Tibial artery (tissue), 4 donors: ENCODE results near the gene IL1RAP.

ENCODE experiments used
- DNase-seq, 2 donors: peaks; one replicate each; pipeline ENCODE4 v3.0.0-alpha.2; 2019
- H3K27ac ChIP-seq, 2 donors: fragments of 200-600 bp; sonication (generic) in 1 of 2; 1 replicate in 1 of 2; 2 replicates in 1 of 2; pipeline ENCODE4 v1.5.1; 2018 to 2019; ENCODE audit warnings: mild to moderate bottlenecking in 1 of 2
- H3K27me3 ChIP-seq, 2 donors: fragments of 200-600 bp; sonication (generic) in 1 of 2; one replicate each; pipeline versions ENCODE4 v1.5.1 to v1.6.0; 2016 to 2019
- H3K36me3 ChIP-seq, 3 donors: fragments of 200-600 bp; sonication (generic) in 2 of 3; one replicate each; pipeline ENCODE4 v1.5.1; 2016 to 2019; ENCODE audit warnings: mild to moderate bottlenecking in 2 of 3
- H3K4me1 ChIP-seq, 4 donors: fragments of 200-600 bp; sonication (generic) in 2 of 4; 1 replicate in 3 of 4; 2 replicates in 1 of 4; pipeline ENCODE4 v1.5.1; 2016 to 2019
- H3K4me3 ChIP-seq, 2 donors: fragments of 200-600 bp; sonication (generic) in 1 of 2; 1 replicate in 1 of 2; 2 replicates in 1 of 2; pipeline ENCODE4 v1.5.1; 2018 to 2019; ENCODE audit warnings: mild to moderate bottlenecking in 2 of 2
- H3K9me3 ChIP-seq, 3 donors: fragments of 200-600 bp; sonication (generic) in 1 of 3; one replicate each; pipeline ENCODE4 v1.5.1; 2016 to 2019
- intact Hi-C: fragments of 100-400 bp; cut with DNase I; formaldehyde crosslinking; loops from one replicate; pipeline ENCODE4 v1.15.0; 2023; ENCODE audit warnings: low total_unique reads
- TF ChIP-seq, protein P1 (sequence below), 2 experiments: fragments of 200-600 bp in 1 of 2; fragments of 450-650 bp in 1 of 2; IDR thresholded peaks; one replicate each; pipeline ENCODE4 v1.5.1; 2017 to 2019; ENCODE audit warnings: antibody characterized with exemption in 2 of 2, mild to moderate bottlenecking in 1 of 2, moderate library complexity in 1 of 2

IL1RAP gene

DNA sequence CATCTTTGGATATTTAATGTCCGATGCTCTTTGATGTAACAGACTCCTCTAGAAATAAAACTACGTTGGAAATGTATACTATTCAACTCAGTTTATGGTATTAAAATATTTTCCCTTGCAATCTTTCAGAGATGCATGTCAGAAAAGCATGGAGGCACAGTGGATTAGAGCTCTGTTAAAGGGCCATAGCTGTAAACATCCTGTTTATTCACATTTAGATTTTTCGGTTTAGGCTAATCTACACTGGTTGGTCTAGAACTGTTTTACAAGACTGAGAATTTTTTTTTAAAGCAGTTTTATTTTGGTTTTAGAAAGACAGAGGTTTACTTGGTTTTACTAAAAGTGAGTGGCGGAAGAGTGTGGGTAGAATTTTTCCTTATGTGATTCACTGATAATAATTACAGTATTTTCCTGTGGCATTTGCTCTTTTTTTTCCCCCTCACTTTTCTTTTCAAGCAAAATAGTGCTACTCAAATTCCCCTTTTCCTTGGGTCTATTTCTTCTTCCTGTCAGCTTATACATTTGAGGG is 132.1 kb downstream of the IL1RAP start:
- Histone ChIP-seq H3K36me3 (peaks cover 0 to 7% (median 0%) of the 10 kb centered on the region in 3 donors), H3K4me3 (no peak overlapping the region), H3K27ac (no peak overlapping the region), H3K27me3 (no peaks in the 10 kb centered on the region), H3K9me3 (no peaks in the 10 kb centered on the region), H3K4me1 (no peaks in the 10 kb centered on the region)
- no peak for DNase-seq
- TF ChIP-seq, protein P1, sequence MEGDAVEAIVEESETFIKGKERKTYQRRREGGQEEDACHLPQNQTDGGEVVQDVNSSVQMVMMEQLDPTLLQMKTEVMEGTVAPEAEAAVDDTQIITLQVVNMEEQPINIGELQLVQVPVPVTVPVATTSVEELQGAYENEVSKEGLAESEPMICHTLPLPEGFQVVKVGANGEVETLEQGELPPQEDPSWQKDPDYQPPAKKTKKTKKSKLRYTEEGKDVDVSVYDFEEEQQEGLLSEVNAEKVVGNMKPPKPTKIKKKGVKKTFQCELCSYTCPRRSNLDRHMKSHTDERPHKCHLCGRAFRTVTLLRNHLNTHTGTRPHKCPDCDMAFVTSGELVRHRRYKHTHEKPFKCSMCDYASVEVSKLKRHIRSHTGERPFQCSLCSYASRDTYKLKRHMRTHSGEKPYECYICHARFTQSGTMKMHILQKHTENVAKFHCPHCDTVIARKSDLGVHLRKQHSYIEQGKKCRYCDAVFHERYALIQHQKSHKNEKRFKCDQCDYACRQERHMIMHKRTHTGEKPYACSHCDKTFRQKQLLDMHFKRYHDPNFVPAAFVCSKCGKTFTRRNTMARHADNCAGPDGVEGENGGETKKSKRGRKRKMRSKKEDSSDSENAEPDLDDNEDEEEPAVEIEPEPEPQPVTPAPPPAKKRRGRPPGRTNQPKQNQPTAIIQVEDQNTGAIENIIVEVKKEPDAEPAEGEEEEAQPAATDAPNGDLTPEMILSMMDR (IDR thresholded peaks at IDR 0.05): no peak
- intact Hi-C loops: no loop called here

DNA sequence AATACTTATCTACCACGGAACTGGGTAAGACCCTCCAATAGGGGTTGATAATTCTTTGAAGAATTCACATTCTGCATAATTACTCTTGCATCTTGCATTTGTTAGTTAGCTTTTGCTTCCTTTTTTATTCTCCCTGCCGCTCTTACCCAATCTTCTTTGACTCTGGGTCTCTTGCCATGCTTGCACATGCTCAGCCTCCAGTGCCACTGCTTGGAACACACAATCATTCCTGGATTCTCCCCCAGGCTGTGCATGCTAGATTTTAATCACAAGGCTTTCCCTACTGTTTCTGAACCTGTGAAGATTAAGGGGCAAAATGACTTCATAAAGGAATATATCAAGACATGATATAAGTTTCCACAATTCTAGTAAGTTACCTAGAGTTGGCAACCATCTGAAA is 133.1 kb downstream of the IL1RAP start:
- Histone ChIP-seq H3K27me3 (no peaks in the 10 kb centered on the region), H3K9me3 (no peaks in the 10 kb centered on the region), H3K27ac (no peak overlapping the region), H3K4me1 (no peaks in the 10 kb centered on the region), H3K4me3 (no peak overlapping the region), H3K36me3 (peaks cover 0 to 7% (median 0%) of the 10 kb centered on the region in 3 donors)
- DNase-seq: no peak
- TF ChIP-seq, protein P1 (IDR thresholded peaks at IDR 0.05): no peak
- intact Hi-C loops: no loop called here

DNA sequence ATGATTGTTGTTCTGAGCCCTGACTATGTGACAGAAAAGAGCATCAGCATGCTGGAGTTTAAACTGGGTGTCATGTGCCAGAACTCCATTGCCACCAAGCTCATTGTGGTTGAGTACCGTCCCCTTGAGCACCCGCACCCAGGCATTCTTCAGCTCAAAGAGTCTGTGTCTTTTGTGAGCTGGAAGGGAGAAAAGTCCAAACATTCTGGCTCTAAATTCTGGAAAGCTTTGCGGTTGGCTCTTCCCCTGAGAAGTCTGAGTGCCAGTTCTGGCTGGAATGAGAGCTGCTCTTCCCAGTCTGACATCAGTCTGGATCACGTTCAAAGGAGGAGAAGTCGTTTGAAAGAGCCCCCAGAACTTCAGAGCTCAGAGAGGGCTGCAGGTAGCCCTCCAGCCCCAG is 142.0 kb downstream of the IL1RAP start:
- no peaks in the 10 kb centered on the region for H3K4me1 ChIP-seq
- intact Hi-C loops: no loop called here
- TF ChIP-seq, protein P1 (IDR thresholded peaks at IDR 0.05): no peak

DNA sequence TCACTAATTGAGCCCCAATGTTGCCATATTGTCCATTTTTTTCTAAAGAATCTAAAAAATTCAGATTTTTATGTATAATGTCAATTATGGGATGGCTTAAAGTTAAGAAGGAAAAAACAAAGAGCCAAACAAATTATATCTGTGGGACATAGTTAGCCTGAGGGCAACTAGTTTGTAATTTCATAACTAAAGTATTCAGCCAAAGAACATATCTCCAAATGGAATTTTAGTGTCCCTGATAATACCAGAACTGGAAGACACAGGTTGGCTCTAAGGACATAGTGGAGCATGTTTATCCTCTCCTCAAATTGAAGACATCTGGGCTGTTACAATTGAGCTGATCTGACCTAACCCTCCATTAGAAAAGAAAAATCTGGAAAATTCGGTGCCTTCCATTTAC is 144.2 kb downstream of the IL1RAP start:
- Histone ChIP-seq H3K36me3 (no peaks in the 10 kb centered on the region), H3K4me1 (no peaks in the 10 kb centered on the region), H3K9me3 (no peaks in the 10 kb centered on the region), H3K27ac (no peak overlapping the region), H3K27me3 (no peaks in the 10 kb centered on the region), H3K4me3 (no peak overlapping the region)
- intact Hi-C loops: no loop called here
- TF ChIP-seq, protein P1 (IDR thresholded peaks at IDR 0.05): no peak
- no peak for DNase-seq

More for the DNA sequence above, 142.0 kb downstream of the IL1RAP start:
- no peak for DNase-seq
- no peak overlapping the region for H3K4me3 ChIP-seq
- H3K36me3 ChIP-seq: no peaks in the 10 kb centered on the region
- H3K9me3 ChIP-seq: no peaks in the 10 kb centered on the region
- no peak overlapping the region for H3K27ac ChIP-seq
- no peaks in the 10 kb centered on the region for H3K27me3 ChIP-seq

DNA sequence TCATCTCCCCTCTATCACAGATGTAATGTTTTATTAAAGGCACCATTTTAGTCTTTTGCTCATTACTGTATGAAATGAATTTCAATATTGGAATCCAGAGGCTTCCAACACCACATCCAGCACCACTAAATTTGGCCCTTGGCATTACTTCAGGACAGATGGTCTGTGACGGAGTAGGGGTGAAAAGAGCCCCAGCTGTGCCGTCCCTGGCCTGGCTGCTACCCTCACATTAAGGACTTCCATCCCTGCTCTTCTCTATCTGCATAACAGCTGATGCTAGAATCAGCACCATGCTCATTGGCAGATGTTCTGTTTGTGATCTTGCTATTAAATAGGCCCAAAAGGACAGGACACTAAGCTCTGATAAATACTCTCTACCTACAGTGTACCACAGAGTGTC is 152.9 kb downstream of the IL1RAP start:
- no peaks in the 10 kb centered on the region for H3K27me3 ChIP-seq
- no peaks in the 10 kb centered on the region for H3K4me1 ChIP-seq
- no peaks in the 10 kb centered on the region for H3K36me3 ChIP-seq
- H3K27ac ChIP-seq: no peak overlapping the region
- H3K4me3 ChIP-seq: no peak overlapping the region
- TF ChIP-seq, protein P1 (IDR thresholded peaks at IDR 0.05): no peak
- intact Hi-C loops: no loop called here
- no peak for DNase-seq
- no peaks in the 10 kb centered on the region for H3K9me3 ChIP-seq

DNA sequence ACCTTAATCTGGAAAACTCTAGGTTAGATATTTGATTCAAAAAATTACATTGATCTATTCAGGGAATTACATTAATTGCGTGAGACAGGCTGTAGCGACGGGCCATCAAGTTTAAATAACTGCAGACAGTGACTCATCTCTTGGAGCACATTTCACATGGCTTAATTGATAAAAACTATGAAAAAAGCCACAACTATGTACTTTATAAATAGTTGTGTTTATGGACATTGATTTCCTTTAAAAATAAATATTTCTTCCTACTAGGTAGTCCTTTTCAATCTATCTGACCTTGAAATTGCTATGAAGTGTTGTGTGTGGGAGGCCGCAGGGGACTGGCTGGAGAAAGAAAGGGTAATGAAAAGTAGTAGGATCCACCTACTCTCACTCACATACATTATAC is 157.8 kb downstream of the IL1RAP start:
- DNase-seq: no peak
- intact Hi-C loops: no loop called here
- TF ChIP-seq, protein P1 (IDR thresholded peaks at IDR 0.05): no peak
- H3K9me3 ChIP-seq: no peaks in the 10 kb centered on the region
- no peaks in the 10 kb centered on the region for H3K27me3 ChIP-seq
- H3K4me3 ChIP-seq: no peak overlapping the region
- H3K36me3 ChIP-seq: no peaks in the 10 kb centered on the region
- no peak overlapping the region for H3K27ac ChIP-seq
- H3K4me1 ChIP-seq: no peaks in the 10 kb centered on the region
